HG02759 (cell line): ENCODE results near the gene MAGI2.
"Not testable (repeated sequence)": the region's sequence is repeated elsewhere in the genome, so short reads cannot be mapped to it uniquely, and the experiment has no call there.

Source experiments
- ATAC-seq: cut with Tn5 transposase; IDR thresholded peaks from one replicate; pipeline ENCODE4 v1.9.1; 2021; ENCODE audit warnings: mild to moderate bottlenecking, moderate library complexity; ENCODE audit not compliant: unreplicated experiment

The MAGI2 gene

DNA sequence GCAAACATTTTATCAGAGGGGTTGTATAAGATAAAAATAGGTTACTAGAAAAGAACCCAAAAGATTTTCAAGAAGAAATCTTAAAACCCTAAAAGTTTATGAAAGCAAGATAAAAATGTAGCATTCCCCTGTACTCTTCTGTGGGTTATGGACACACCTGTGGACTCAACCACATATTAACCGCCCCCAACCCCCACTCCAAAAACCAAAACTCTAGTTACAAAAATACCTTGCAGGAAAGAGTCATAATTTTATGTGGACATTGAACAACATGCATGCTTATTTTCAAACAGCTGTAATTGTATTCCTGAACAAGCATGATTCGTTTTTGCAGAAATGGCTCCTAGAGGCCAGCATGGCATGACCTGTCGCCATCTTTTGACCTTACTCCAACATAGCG, 1188.0 kb downstream of the MAGI2 start:
- no peak for ATAC-seq

DNA sequence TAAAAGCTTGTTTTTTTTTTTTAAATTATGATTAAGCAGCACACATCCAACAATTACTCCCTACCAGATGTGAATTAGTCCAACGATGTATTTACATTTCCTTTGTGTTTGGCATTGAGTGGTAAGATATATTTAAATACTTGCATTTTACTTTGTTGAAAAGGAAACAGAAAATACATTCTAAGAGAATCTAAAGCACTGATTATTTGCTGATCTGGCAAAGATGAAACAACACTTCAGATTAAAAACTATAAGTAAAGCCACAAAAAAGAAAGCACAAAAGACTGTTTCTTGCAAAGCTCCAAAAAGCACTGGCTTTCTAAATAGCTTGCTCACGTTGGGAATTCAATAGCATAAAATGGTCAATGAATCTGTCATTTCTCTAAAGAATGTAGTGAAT, 1188.4 kb downstream of the MAGI2 start:
- no peak for ATAC-seq

DNA sequence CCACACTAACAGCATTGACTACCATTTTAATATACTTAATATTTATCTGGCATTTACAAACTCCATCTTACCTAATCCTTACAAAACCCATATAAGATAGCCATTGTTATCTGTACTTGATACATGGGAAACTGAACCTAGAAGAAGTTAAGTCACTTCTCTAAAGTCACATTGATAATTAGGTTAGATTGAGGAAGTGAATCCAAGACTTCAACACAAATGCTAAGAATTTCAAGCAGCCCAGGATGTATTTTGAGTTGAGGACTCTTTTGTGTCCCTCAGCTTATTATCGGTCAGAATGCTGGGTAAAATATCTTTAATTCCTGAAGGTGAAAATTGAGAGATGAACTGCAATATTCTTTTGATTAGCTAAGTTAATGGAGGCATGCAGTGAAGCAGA, 1189.4 kb downstream of the MAGI2 start:
- no peak for ATAC-seq

DNA sequence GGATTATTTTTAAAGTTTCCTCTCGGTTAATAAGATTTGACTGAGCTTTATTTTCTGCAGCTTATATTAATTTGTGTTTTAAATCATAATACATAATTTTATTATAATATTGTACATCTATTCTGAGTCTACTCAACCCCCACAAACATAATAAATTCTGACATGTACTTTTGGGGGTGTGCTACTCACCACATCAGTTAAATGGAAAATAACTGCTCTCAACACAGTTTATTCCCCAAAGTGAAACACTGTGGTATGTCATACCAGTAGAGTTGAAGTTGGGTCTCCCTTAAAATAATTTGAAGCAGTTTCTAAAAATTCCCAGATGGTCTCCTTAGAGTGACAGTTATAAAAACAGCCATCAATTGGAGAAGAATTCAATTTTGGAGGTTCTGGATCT, 1191.7 kb downstream of the MAGI2 start:
- ATAC-seq, result no peak

DNA sequence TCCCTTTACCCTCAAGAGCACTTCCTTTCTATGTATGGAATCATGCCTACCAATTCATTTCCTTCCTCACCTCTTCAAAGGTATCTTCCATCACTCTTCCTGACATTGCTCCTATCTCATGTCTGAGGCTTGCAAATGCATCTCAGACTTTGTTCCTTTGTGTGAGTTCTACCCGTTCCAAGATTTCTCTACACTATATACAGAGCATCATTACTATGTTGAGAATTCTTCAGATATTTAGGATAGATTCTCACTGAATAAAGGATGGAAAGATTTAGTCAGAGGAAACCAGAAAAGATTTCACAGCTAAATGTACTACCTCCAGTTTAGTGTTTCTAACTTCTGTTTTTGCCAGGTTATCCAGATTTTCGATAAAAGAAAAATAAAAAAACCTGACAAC, 1192.2 kb downstream of the MAGI2 start:
- ATAC-seq, result no peak

DNA sequence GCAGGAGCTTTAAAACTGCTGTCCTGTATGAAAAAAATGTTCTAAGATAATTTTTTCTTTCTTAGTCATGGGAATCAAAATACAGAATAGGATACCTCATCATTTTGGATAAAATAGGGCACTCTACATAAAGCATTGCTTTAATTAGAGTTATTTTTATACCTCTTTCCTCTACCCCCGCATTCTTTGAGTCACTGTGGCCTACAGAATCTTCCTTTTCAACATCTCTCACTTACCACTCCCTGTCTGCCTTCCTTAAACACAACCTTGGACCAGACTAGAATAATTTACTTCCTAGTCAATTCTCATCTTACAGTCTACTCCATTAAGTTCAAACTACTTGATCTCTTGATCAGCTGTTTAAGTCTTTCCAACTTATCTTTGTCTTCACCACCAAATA, 1192.6 kb downstream of the MAGI2 start:
- no peak for ATAC-seq

DNA sequence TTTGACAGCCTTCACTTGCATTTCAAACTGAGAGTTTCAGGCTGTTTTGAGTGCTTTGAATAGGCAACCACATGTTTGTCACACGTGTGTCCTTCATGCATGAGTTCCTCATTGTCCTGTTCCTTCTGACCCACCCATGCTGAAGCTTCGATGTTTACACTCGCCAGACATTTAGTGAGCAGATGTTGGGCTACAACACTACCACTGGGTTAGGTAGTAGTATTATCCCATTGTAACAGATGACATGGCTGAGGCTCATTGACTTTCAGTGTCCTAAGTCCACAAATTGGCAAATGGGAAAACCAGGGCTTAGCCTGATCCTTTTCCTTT, 1198.8 kb downstream of the MAGI2 start:
- ATAC-seq, result no peak

DNA sequence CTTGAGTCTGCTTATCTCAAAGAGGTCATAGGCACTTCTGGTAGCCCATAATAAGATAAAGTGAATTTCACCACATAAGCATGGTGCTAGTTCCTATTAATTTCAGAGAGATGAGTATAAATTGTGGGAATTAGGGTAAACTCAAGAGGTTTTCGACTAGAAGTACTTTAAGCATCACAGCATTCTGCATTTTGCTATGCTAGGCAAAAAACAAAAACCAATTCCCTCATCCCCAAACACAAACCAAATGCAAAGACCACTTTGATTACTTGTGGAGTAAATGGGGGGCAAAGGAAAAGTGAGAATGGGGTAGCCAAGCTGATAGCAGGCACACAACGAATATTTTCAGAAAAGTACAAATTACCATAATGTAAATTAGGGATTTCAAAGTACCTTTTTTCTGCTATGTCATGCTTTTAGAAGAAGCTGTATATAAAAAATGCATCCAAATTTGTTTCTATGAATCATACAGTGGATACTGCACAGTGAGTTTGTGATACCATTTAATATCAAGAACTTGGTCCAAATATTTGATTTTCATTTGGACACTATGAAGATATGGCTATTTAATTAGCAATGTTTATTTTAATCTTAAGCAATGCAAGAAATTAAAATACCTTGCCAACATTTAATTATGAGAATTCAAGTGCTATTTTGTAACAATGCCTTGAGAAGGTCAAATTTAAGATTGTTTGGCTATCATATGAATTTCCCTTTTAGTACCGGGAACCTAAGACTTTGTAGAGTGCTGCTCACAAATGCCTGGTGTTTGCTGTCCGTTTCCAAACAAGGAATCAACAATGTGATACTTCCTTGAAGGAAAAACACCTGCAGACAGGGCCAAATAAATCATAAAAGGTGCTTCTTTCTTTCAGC, 1199.4 kb downstream of the MAGI2 start:
- no peak for ATAC-seq

DNA sequence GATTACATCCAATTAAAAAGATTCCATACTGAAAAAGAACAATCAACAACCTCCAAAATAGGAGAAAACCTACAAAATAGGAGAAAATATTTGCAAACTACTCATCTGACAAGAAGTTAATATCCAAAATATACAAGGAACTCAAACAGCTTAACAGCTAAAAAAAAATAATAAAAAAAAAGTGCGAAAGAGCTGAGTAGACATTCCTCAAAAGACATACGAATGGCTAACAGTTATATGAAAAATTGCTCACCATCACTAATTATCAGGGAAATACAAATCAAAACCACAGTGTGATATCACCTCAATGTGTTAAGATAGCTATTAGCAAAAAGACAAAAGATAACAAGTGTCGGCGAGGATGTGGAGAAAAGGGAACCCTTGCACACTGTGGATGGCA, 1204.6 kb downstream of the MAGI2 start:
- no peak for ATAC-seq

DNA sequence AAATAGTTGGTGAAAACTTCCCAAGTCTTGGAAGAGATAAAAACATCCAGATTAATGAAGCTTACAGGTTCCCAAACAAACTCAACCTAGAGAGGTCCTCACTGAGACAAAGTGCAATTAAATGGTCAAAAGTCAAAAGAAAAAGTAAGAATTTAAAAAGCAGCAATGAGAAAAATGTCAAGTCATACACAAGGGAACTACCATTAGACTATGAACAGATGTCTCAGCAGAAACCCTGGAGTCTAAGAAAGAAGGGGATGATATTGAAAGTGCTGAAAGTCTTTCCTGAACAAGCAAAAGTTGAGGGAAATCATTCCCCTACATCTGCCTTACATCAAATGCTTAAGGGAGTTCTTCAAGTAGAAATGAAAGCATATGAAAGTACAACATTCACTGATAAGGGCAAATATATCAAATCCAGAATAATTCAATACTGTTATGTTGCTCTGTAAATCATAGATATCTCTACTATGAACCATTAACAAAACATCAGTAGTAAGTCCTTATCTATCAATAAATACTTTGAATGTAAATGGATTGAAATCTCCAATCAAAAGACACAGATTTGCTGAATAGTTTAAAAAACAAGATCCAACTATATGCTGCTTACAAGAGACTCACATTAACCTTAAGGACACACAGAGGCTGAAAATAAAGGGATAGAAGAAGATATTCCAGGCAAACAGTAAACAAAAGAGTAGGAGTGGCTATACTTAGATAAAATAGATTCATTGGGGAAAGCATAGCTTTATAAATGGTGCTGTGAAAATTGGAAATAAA, 1205.4 kb downstream of the MAGI2 start:
- ATAC-seq, result no peak

DNA sequence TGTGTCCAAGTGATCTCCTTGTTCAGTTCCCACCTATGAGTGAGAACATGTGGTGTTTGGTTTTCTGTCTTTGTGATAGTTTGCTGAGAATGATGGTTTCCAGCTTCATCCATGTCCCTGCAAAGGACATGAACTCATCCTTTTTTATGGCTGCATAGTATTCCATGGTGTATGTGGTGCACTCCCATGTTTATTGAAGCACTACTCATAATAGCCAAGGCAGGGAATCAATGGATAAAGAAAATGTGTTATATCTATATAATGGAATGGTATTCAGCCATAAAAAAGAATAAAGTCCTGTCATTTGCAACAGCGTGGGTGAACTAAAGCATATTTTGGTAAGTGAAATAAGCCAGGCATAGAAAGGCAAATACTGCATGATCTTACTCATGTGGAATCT, 1213.3 kb downstream of the MAGI2 start:
- ATAC-seq, result not testable (repeated sequence)

DNA sequence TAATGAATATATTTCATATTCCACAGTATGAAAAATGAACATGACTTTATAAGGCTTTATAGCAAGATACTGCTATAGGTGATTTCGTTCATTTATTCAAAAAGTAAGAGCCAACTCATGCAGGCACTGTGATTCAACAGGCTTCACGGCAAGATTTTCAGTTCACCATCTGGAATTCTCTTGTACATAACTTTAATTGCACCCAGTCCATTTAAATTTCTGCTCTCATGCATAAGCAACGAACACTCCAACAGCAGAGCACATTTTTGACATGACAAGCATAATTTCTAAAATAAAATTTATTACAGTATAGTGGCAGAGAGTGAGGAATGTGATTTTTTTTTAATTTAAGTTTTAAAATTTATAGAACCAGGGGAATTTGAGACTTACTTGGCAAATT, 1218.8 kb downstream of the MAGI2 start:
- ATAC-seq, result no peak

DNA sequence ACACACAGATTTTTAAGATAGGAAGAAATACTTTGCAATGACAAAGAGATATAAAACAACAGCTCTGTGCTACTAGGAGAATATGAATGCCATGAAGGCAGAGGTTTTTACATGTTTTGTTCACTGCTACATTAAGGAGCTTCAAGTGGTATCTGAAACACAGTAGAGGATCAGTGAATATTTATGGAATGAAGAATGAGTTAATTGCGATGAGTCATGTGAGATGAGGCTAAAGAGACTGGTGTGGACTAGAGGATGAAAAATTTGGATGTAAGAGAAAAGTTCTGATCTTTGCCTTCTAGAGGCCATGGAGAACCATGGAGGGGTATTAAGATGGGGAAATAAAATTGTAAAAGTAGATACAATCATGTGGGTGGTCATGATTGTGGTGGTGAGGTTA, 1220.7 kb downstream of the MAGI2 start:
- ATAC-seq, result no peak

DNA sequence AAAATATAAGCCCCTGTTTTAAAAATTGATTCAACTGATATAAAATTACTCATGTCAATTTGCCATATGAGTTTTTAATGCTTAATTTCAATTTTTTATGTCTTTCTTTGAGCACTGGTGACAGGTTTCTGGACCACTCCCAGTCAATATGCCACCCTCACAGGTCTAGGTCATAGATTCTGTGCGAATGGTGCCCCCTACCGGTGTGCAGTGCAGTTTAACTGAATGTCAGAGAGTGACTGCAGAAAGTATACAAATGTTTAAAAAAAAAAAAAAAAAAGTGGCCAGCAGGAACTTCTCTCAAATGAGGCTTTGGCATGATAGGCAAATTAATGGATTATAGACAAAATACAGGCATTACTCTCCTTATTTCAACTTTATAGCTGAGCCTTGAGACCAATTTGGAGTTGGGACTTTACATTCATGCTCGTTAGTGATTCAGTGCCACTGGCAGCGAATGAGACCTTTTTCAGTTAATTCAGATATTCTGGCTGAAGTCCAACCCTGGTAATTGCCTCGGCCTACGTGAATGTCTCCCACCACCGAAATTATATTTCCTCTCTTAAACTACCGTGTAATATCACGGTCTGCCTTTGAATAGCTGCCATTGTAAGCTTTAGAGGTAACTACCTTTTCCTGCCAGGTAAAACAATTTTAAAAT, 1227.3 kb downstream of the MAGI2 start:
- no peak for ATAC-seq

DNA sequence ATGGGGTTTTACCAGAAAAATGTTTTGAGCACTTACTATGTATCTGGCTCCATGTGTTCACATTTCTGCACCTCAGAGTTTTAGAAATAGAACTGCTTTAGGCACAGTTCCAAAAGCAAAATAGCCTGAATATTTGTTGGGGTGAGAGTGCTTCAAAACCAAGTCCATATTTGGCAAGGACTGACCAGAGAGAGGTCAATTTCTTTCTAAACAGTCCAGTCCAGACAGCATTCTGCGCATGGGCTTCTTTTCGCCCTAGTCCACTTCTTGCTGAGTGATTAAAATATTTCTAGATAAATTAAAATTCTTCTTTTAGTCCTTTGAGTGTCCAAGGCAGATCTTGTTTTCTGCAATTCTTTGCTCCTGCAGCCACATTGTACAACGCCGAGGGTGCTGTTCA, 1227.9 kb downstream of the MAGI2 start:
- ATAC-seq, result no peak

DNA sequence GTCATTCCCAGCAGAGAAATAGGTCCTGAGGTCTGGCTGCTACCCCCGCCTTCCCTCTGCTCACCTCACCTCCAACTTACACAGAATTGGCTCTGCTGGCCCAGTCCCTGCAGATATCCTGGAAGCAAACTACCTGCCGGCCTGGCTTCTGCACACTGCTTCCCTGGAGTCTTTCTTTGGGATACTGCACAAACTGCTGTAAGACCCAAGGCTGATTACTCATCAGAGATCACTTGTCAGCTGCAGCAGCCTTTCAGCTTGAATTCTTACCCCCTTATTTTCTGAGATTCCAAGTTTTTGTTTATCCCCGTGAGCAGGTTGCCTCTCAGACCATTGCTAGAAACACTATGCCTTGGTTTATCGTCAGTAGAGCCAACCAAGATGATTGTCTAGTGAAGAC, 1228.5 kb downstream of the MAGI2 start:
- ATAC-seq, result no peak

DNA sequence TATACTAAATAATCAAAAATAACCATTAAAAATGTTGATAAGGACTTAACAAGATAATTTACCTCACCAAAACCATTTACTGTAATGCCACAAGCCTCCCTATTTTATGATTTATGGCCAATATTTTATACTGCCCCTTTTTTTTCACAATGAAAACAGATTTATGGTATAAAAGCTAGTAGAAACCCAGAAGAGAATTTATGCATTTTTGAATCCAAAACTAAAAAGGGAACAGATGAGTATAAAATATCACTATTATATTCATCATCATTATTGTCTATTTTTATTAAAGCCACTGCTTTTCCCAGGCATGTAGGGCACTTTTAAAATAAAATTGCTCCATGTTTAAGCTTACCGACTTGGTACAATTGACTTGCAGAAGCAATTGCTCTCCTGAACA, 1229.9 kb downstream of the MAGI2 start:
- ATAC-seq, result no peak

DNA sequence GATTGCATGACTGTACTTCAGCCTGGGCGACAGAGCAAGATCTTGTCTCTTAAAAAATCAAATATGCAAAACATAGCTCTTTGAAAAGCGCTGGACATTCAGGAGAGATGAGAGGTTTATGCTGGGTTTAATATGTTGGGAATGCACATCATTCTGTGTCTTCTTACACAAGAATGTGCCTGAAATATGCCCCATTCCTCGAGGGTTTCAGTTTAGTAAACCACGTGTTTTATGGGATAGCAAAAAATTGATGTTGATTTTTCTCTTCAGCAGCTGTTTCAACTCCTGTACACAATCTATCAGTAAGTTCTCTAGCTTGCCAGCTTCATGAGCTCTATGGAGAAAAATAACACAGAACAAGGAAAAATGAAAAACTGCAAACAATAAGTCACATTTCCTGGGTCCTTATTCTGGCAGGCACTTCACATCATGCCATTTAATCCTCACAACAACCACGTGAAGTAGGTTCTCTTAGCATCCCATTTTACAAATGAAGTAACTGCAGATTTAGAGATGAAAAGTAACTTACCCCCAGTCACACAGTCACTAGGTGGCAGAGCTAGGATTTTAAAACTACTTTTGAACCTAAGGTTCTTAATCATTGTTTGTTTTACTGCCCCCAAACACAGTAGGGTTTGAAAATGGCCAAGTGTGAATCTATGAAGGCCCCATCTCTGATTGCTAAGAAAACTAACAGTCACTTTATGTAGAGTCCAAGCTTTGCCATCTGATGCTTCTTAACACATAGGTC, 1231.3 kb downstream of the MAGI2 start:
- ATAC-seq, result no peak

DNA sequence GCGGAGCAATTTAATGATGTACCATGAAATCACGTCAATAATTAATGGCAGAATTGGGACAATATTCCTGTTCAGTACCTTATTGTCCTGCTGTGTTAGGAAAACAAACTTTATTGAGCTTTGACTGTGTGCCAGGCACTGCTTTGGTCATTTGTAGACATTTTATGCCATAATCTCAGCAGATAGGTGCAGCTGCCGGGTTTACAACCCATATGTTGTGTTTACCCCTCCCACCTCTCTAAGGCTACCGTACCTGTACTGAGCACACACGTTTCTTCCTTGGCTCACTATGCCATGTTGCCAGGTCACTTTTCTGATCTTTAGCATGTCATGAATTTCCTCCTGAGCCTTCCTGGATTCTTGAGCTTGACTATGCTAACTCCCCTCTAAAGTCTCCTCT, 1232.7 kb downstream of the MAGI2 start:
- no peak for ATAC-seq

DNA sequence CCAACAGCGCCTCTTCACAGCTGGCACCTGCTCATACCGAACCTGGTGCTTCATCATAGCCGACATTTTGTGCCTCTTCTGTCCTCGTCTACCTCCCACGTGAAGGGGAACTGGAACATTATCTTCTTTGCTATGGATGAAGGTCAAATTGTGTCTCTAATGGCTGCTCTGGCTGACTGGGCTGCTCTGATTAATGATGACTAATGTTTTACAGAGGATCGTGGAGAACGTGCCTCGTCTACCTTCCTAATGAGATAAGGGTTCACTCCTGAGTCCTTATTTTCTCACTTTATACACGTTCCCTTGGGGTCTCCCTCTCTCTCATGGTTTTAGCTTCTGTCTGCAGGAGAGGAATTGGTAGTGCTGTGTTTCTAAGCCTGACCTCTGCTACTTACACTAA, 1234.6 kb downstream of the MAGI2 start:
- no peak for ATAC-seq

DNA sequence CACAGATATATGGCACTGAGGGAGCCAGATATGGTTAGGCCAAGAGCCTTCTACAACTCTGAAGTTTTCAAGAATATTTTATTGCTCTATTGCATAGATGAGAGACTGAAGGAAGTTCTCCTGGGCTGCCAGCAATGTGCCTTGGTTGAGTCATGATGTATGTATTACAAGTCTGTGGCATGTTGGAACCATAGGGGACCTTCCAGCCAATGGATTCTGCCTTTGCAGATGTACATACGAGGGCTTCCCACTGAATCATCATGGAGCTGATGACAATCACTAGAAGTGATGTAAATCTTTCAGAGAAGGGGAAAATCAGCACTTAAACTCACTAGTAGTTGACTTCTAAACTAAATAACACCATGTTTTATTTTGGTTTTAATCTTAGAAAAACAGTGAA, 1235.4 kb downstream of the MAGI2 start:
- no peak for ATAC-seq
